HG03280 (cell line): Measurements from ENCODE around the gene FXR2.
"Not testable (repeated sequence)": the region's sequence is repeated elsewhere in the genome, so short reads cannot be mapped to it uniquely, and the experiment has no call there.

Experiments used
- ATAC-seq: cut with Tn5 transposase; IDR thresholded peaks from one replicate; pipeline ENCODE4 v1.9.1; 2021; ENCODE audit warnings: mild to moderate bottlenecking, moderate library complexity; ENCODE audit not compliant: unreplicated experiment

Gene FXR2

DNA sequence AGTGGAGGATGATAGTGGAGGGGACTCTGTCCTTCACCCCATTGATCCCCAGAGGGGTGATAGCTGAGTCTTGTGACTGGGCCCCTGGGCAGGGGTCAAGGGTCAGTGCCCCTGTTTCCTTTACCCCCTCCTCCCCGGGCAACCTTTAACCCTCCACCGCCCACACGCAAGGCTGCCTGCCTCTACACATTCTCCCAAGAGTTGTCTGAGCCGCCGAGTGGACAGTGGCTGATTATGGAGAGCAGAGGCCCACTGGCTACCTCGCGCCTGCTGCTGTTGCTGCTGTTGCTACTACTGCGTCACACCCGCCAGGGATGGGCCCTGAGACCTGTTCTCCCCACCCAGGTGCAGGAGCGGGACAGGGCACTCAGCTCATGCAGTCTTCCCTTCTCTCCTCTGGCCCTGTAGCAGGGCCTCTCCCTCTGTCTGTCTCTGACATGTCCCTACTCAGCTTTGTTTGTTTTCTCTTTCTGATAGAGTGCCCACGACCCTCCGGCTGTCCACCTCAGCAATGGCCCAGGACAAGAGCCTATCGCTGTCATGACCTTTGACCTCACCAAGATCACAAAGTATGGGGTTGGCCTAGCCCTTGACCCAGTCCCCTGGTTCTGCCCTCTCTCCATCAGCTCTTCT is 15.4 kb upstream of the FXR2 start, which contains the start of gene SHBG:
TSS of gene SHBG (plus strand) at position 197 of the 633 bp plus-strand sequence. CDS start at position 235, 38 bp downstream.
- no peak for ATAC-seq

DNA sequence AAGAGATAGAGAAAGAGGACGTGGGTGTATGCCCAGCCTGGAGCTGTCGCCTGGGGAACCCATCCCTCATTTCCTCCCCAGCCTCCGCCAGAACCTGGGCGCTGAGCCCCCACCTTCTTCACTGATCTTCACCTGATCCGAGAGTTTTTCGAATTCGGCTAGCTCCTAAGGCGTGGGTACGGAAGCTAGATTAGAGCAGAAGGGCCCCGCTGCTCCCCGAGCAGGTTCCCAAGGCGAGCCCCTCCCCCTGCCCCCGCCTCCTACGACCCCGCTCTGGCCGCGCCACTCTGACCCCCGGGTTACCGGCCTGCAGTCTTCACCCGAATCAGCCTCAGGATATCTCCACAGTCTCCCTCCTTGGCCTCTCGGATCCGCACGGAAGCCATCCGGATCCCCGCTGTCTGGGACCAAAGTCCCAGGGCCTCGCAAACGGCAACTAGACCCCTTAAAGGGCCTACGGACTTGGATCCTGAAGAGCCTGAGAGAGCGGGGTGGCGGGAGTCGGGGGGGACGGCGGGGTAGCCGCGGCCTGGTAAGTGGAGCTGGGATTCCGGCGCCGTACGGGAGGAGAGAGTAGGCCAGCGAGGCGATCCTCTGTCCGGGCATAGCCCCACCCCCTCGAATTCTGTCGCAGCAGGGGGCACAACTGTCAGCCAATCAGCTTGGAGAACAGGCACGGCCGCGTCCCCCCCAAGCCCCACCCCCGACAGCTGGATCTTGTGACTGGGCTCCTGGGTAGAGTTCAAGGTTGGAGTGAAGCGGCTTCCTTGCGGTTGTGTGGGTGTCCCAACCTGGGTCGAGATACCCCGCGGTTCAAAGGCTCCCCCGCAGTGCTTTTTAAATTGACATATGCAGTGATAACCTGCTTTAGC is 12.8 kb upstream of the FXR2 start, which contains the start of gene SAT2:
TSS of gene SAT2 (minus strand) at position 572 of the 872 bp plus-strand sequence. CDS start at position 386, 186 bp downstream.
- ATAC-seq = peak; percentile 82

DNA sequence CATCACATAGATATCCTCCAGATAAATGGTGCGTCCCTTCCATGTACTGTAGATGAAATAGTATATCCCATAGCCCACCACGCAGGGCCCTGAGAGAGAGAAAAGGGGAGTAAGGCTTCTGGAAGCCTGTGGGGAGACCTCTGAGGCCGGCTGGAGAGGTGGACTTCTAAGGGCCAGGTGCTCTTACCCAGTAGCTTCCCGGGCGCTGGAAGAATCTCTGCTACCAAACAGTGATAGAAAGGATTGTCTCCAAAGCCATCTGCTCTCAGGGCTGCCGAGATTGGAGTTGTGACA is 12.2 kb upstream of the FXR2 start:
- ATAC-seq = peak; percentile 5

DNA sequence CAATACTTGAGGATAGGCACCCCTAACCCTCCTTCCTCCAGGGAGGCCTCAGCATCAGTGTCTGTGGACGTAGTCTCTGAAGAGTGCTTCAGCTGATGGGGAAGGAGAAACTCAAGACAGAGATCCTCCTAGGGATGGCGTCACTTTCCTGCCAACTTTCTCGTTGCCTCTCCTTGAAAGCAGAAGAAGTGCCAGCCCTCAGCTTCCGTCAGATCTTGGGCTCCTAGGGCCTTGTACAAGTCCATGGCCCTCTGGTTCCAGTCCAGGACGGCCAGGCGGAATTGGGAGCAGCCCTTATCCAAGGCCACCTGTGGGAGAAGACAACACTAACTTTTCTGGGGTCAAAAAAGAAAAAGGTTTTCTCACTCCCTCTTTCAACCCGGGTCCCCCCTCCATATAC is 11.6 kb upstream of the FXR2 start:
- ATAC-seq = no peak

DNA sequence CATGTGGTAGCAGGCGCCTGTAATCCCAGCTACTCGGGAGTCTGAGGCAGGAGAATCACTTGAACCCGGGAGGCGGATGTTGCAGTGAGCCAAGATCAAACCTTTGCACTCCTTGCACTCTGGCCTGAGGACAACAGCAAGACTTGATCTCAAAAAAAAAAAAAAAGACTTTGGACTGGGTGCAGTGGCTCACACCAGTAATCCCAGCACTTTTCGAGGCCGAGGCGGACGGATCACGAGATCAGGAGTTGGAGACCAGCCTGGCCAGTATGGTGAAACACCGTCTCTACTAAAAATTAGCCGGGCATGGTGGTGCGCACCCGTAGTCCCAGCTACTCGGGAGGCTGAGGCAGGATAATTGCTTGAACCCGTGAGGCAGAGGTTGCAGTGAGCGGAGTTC is 11.1 kb upstream of the FXR2 start:
- not testable (repeated sequence) for ATAC-seq

DNA sequence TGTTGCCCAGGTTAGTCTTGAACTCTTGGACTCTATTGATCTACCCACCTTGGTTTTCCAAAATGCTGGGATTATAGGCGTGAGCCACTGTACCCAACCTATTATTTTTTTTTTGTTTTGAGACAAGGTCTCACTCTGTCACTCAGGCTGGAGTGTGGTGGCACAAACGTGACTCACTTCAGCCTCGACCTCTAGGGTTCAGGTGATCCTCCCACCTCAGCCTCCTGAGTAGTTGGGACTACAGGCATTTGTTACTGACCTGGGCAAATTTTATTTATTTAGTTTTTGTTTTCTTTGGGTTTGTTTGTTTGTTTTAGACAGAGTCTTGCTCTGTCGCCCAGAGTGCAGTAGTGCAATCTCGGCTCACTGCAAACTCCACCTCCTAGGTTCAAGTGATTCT is 9.0 kb upstream of the FXR2 start:
- no peak for ATAC-seq

DNA sequence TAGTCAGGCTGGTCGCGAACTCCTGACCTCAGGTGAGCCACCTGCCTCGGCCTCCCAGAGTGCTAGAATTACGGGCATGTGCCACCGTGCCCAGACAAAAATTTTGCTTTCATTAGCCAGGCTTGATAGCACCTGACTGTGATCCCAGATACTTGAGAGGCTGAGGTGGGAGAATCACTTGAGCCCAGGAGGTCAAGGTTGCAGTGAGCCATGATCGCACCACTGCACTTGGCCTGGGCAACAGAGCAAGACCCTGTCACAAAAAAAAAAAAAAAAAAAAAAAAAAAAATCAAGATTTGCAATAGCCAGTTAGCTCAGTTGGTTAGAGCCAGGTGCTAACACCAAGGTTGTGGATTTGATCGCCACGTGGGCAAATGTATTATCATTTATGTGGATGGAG is 6.1 kb upstream of the FXR2 start:
- ATAC-seq = no peak

DNA sequence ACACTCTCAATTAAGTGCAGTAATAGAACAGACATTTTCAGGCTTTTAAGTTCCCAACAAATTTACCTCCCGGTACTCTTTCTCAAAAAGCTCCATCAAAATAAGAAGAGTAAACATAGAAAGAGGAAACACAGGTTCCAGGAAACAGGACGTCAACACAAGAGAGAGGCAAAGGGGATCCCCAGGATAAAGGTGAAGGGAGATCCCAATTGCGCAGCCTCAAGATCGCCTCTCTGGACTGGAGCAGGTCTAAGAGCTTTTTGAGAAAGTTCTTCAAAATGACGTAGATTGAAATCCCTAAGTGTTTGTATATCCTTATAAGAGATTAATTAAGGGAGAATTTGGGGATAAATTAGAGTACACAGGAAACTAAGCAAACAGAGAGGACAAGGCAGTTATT is 3.9 kb upstream of the FXR2 start:
- no peak for ATAC-seq

DNA sequence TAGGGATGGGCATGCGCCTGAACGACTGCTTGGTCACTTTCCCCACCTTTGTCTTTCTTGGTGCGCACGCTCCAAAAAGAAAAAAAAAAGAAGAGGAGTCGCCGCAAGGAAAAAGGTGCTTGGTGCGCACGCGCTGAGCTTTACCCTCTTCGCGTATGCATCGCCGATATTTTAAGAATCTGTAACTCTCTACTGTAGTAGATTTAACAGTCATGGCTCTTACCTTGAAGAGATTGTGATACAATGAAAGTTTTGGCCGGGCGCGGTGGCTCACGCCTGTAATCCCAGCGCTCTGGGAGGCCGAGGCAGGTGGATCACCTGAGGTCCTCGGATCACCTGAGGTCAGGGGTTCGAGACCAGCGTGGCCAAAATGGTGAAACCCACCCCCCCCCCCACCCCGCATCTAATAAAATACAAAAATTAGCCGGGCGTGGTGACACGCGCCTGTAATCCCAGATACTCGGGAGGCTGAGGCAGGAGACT is 609 bp upstream of the FXR2 start:
- ATAC-seq = no peak

DNA sequence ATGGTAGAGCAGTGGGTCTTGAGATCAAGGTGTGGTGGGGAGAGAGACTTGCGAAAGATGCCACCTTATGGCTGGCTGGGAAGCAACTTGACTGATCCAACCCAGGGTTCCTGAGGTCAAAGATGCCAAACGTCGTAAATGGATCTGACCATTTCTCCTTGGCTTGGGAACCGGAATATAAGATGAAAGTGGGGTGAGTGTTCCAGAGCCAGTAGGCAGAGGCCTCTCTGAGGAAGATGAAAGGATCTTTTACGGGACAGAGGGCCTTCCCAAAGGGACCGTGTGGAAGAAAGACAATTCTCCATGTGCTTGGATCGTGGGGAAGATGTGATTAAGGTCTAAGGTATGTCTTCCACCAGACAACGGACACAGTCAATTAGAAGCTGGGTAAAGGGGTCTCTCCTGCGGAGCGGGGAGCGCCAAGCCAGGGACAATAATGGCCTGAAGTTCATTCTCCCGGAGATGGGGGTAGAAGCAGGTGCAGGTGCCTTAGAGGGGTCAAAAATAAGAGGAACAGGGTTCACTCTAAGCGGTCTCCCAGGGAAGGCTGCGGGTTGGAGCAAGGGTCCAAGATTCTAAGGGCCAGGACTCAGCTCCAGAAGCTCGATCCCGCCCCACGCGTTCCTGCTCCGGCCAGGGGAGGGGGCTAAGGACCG is 800 bp downstream of the FXR2 start:
- ATAC-seq = no peak

DNA sequence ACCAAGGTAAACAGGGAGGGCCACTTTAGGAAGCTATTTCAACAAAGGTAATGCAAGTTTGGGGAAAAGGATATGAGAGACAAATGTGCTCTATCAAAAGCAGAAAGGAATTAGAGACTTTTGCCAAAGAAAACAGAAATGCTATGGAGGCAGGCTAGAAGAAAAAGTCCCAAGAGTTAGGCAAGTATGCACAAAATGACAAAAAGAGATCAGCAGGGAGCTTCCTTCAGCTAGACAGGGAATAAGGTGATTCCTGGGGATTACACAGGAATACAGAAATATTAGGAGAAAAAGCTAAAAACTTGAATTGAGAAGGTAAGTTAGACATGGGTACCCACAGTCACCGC is 2.4 kb downstream of the FXR2 start:
- ATAC-seq = no peak

DNA sequence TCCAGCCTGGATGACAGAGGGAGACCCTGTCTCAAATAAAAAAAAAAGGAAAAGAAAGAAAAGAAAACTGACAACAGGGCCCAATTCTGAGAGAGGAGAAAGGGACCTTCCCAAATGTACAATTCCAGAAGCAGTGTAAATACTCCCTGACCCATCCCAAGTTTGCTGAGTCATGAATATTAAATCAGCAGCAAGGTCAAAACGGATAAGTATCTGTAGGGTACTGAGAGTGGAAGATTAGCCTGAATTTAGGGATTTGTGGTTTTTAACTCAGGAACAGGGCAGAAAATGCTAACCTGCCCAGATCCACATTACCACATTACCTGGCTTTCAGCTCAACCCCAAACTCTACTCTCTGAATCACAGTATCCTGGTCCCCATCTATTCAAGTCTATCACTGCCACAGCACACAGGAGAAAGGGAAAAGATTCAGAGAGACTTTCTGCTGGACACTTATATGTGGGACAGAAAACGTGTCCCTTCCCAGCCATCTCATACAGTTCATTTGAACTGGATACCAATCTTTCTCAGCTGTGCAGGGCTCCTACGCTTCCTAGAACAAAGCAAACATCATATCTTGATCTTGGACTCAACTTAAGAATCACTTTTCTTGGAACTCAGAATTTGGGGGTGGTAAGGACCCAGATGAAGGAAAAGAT is 2.9 kb downstream of the FXR2 start:
- no peak for ATAC-seq

DNA sequence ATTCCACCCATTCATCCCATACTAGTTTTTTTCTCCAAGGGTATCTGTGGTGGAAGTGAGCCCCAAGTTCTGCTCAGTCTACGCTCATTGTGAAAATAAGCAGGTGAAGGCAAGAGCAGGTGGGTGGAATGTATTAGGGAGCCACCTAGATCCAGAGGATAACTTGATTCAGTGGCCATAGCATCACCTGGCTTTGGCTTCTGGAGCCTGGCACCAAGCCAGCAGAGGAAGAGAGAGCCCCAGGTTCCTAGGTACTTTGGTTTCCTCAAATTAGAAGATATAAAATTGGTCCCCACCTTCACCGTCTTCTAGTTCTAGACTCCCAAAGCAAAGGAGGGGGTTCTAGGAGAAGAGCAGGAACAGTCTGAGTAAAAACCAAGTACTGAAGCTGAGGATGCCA is 4.1 kb downstream of the FXR2 start:
- no peak for ATAC-seq

DNA sequence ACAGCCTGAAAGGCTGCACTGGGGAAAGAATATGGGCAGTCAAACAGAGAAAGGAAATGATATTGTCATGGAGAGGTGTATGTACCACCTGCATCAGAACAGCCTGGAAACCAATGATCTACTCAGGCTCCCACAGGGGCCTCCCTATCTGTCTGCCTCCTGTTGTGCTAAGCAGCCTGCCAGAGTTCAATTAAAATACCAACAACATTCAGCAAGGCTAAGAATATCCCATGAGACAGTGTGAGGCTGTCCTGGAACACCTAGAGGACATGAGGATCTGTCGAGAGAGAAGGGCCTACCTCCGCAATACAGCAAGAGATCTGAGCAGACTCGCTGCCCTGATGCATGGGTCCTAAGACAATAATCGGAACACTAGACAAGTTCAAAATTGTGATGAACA is 8.4 kb downstream of the FXR2 start:
- no peak for ATAC-seq

DNA sequence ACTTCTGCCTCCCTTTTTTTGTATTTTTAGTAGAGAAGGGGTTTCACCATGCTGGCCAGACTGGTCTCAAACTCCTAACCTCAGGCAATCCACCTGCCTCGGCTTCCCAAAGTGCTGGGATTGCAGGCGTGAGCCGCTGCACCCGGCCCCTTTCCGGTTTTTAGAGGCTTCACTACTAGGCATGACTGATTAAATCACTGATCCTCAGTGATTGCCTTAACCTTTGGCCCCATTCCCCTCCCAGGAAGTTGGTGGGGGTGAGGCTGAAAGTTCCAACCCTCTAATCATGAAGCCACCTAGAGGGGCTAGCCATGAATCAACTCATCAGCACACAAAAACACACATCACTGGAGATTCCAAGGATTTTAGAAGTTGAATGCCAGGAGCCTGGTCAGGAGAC is 17.1 kb downstream of the FXR2 start:
- ATAC-seq = not testable (repeated sequence)

DNA sequence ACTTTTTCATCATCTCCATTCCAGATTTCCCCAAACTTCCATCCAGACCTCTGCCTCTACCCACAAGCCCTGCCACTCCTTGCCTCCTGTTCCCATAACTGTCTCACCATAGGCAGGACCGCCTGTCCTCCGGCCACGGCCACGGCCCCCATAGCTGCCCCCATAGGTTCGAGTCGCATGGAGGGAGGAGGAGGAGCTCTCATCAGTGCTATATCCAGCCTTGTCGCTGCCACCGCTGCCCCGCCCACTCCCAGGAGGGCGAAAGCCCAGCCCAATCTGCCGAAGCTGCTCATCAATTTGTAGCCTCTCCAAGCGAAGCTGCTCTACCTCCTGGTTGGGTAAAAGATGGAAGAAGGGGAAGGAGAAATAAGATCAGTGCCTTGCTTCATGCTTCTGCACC is 21.4 kb downstream of the FXR2 start:
- no peak for ATAC-seq

DNA sequence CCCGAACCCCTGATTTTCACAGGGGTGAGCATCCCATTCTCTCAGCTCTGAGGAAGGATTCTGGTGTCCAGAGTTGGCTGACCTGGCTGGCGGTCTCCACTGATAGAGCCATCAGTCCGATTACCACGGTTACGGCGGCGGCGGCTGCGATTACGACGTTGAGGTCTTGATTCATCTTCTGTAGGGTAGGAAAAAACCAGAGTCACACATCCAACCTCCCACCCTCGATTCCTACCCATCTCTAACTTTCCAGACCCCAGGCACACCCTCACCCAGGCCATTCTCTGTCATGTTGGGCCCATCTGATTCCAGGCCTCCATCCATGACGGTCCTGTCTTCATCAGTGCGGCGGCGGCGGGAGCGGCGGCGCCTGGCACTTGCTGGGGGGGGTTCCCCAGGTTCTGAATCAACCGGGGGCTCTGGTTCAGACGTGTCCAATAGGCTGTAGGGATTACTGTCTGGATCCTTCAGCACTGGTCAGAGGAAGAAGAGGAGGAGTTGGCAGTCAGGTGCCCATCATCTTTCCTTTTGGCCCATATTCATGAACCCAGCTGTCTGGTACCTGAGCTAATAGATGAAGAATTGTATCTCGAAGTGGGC is 22.2 kb downstream of the FXR2 start:
- no peak for ATAC-seq

DNA sequence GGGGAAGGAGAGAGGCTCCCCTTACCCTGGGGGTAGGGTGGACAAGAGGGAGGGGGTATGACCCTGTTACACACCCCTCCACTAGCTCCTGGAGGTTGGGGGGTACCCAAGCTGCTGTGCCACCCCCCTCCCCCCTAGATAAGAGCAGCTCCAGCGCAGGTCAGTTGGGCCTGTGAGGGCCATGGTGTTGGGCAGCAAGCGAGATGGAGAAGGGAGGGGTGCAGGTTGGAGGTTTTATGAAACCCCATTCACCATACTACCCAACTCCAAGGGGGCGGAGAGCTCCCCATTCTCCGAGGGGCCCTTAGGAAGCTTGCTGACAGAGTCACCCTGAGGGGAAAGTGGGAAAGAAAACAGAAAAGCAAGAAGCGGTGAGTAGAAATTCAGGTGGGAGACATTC is 23.1 kb downstream of the FXR2 start:
- no peak for ATAC-seq

DNA sequence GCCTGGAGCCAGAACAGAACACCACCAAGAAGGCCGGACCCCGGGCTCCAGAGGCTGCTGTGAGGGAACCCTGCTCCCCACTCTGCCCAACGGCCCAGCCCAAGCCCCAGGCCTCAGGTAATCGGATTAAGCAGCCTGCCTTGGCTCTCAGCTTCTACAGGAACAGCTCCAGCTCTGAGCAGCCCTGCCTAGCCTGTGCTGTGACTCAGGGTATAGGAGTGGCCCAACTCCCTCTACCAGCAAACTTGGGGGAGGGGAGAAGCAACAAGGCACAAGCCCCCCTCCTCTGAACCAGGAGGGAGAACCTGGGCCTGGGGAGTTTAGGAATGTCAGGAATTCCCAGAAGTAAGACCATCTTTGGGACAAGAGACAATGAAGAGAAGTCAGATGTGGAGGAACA is 24.0 kb downstream of the FXR2 start:
- no peak for ATAC-seq

DNA sequence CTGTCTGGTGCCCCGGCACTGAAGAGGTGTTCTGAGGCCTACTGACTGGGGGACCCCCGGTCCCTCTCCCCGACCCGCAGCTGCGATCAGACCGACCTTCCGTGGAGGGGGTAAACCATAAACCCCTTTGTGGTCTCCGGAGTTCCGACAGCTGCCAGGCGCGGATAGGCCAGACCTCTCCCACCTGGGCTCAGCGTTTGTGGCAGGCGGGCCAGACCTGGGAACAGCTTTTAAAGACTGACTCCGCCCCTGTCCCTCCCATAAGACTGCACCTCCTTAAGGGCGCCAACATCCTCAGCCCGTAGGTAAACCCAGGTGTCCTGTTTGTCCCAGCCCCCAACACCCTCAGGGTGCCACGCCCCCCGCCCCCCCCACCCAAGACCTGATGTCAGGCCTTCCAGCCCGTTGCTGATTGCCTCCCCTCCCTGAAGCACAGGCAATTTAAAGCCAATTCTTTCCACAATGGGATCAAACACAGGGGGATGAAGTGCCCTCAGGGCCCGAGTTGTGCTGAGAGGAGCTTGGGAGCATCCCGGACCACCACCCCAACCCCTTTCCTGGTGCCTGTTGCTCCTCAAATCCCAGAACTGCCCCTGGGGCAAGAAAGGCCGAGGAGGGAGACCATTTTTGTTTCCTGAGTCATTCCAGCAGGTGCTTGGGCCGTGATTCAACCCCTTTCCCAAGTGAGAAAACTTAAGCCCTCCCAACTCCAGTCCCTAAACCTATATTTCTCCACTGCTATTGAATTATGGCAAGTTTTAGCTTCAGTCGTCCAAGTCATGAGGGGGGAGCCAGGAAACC is 24.6 kb downstream of the FXR2 start, which contains the start of gene SOX15:
TSS of gene SOX15 (minus strand) at position 204 of the 801 bp plus-strand sequence. CDS start 418 bp downstream, outside the sequence.
- ATAC-seq = no peak
